ENCODE results near the gene GRB7.
"Not testable (repeated sequence)": the region's sequence is repeated elsewhere in the genome, so short reads cannot be mapped to it uniquely, and the experiment has no call there.

The GRB7 gene

DNA sequence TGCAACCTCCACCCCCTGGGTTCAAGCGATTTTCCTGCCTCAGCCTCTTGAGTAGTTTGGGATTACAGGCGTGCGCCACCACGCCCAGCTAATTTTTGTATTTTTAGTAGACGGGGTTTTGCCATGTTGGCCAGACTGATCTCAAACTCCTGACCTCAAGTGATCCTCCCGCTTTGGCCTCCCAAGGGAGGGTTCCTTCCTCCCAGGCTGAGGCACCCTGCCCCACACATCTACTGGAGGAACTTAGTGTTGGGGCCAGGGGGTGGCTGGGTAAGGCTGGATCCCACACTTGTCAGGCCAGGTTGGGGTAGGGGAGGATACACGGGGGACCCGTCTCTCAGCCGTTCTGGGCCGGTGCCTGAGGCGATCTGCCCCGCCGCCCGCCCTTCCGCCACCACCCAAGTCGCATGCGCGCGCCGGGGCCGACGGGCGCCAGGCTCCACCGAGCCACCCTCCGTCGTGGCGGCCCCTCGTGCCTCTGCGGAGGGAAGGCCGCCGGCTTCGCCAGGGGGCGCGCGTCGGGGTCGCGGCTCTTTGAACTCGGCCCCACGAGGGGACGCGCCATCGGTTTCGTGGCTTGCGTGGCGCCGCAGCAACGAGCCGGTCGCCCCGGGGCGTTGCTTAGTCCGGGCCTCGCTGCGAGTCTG, 15.9 kb downstream of the GRB7 start:
- DNase-seq = no peak

DNA sequence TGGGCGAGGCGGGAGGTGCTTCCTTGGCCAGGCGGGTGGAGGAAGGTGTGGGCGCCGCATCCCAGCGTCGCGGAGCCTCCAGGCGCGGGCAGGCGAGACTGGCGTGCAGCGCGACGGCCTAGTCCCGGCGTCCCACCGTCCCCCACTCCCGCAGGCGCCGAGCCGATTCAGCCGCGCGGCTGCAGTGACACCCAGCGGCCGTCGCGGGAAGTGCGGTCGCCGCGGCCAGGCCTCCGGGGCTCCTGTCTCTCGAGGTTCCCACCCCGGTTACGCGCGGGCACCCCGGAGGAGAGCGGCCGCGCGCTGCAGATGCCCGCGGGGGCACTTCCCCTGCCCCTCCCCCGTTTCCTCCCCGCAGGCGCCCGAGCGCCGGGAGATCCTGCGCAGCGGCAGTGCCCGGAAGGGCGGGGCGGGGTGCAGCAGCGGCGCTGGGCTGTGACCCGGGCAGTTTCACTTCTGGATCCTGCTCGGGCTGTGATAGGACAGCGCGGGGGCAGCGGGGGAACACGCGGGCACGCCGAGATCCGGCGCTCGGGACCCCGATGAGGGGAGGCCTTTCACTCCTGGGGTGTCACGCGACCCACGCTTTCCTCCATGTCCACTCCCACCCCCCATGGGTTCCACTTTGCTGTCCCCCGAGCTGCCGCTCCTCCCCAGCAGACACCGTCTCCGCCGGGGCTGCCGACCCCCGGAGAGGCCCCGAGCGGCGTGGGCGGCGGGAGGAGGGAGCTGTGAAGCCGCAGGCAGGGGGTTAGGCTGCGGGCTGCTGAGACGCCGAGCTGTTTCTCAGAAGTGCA, 16.6 kb downstream of the GRB7 start:
- DNase-seq = peak; percentile 80

- no peak for DNase-seq
Measured at GRCh38 chr17:39754958-39755553, 17.3 kb downstream of the GRB7 start.

GRCh38 chr17:39755554-39756379, 18.0 kb downstream of the GRB7 start:
- DNase-seq = no peak

DNA sequence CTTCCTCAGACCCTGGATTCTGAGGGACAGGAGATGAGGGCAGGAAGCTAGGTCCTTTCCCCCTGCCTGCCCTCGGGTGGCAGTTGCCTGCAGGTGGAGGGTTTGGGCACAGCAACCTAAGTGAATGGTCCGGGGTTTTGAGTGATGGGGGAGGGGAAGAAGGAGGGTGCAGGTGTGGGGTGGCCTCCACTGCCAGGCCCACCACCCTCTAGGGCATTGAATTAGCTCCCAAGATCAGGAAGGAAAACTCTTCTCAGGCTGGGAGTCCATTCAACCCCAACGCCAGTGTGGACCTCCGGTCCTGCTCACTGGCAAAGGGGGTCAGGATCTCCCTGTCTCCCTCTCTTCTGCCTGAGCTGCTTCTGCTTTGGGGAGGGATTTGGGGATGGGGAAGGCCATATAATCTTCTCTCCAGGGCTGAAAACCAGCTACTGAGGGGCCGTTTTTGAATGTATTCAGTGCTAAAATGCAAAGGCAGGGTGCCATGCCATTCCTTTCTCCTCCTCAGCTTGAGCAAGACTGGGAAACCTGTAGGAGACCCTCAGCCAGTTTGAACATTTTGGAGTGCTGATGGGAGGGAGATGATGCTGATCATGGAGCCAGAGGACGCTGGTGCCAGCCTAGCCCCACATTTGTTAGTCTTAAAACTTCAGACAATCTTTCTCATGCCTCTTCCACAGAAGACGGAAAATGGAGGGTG, 18.8 kb downstream of the GRB7 start:
- DNase-seq = no peak

GRCh38 chr17:39757176-39757662, 19.5 kb downstream of the GRB7 start:
- DNase-seq = no peak

DNA sequence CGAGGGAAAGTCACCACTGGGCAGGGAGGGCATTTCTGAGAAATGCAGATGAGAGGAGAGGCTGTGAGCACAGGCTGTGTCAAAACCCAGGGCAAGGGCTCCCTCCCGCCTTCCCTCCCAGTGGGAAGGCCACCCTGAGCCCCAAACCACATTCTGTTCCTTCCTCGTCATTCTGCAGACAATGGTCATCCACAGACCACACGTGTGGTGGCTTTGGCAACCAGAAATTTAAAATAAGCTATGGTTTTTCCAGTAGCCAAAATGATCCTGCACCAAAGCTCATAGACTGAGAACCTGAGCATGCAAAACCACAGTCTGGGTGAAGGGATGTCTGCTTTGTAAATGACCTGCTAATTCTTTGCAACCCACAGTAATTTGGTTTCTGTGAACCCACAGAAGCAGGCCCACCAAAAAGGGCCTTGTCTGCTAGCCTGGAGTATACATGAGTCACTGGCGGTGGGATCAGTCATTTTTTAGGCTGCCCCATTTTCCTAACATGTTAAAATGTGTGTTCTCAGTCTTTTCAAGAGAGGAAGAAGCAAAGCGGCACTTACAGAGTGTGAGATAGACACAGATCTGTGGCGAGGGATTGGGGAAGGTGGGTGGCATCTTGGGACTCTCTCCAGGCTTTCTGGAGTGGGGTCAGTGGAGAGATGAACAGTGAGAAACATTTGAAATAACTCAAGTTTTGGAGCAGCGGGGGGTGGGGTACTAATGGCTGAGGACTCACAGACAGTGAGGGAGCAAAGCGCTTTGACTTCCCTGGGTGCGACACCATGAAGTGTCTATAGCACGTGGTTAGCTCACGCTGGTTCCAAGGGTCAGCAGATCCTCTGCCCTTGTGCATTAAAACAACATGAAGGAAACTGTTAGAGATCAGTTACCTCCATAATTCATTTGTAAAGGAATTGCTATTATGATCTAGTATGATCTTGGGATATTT, 20.5 kb downstream of the GRB7 start:
- DNase-seq = no peak

DNA sequence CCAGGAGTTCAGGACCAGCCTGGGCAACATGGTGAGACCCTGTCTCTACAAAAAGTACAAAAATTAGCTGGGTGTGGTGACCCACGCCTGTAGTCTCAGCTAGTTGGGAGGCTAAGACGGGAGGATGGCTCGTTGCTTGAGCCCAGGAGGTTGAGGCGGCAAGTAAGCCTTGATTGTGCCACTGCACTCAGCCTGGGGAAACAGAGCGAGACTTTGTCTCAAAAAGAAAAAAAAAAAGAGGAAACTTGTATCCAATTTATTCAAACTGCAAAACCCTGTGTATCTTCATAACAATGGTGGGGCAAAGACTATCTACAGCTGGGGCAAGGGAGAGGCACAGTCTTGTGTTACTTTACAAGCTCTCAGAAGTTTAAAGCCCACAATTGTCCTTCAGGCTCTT, 21.5 kb downstream of the GRB7 start:
- DNase-seq = no peak

DNA sequence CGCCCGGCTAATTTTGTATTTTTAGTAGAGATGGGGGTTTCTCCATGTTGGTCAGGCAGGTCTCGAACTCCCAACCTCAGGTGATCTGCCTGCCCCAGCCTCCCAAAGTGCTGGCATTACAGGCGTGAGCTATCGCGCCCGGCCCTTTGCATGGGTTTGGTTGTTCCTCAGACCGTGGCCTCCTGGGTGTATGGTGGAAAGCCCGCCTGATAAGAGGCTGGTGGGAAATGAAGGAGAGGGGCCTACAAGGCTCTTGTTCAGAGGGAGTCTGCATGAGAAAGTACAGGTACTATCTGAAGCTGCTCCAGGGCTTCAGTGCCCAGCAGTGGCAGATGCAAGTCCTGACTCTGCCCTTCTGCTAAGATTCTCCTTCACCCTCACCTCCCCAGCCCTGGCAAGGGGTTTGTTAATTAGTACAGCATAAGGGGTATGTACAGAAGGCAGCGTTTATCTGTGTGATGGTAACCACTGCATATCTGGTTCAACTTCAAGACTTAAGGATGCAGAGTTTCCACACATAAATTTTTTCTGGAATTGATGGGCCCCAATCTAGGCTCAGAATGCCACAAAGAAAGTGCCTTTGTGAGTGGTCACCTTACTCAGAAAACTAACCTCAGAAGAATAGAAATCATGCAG, 24.2 kb downstream of the GRB7 start:
- DNase-seq = no peak

DNA sequence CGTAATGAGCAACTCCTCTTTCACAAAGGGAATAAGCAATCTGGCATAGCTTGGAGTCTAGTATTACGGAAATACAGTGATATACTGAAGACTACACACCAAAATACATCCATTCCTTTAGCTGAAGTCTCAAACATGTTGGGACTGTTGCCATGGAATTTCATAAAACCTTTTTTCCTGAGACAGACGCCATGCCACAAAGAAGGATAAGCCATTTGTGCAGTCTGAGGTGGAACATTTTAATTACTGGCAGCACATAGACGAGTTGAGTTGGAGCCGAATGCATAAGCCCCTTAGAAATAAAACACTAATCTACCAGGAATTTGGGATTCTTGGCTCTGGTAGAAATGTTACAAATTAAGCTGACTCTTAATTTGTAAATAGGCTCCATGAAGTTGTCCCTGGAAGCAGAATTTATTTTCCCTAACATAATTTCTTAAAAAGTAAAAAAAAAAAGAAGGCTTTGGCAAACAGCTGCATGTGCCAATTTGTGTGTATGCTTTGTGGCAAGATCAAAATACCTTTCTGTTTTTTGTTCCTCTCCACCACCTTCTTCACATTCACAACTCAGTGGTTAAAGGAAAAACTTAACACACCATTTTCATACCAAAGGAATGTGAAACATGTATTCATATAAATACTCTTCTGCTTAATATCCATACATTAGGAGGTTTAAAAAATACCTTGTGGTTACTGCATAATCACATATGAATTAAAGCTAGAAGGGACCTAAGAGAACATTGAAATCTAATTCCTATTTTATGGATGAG, 25.5 kb downstream of the GRB7 start:
- DNase-seq = no peak

DNA sequence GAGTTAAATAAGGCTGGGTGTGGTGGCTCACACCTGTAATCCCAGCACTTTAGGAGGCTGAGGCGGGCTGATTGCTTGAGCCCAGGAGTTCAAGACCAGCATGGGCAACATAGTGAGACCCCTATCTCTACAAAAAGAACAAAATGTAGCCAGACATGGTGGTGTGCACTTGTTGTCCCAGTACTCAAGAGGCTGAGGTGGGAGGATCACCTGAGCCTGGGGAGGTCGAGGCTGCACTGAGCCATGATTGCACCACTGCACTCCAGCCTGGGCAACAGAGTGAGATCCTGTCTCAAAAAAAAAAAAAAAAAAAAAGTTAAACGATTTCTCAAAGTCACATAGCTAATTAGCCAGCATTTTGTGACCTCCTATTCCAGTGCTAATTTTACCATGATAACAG, 26.4 kb downstream of the GRB7 start:
- DNase-seq = not testable (repeated sequence)

GRCh38 chr17:39765175-39765574, 27.4 kb downstream of the GRB7 start:
- DNase-seq = no peak

DNA sequence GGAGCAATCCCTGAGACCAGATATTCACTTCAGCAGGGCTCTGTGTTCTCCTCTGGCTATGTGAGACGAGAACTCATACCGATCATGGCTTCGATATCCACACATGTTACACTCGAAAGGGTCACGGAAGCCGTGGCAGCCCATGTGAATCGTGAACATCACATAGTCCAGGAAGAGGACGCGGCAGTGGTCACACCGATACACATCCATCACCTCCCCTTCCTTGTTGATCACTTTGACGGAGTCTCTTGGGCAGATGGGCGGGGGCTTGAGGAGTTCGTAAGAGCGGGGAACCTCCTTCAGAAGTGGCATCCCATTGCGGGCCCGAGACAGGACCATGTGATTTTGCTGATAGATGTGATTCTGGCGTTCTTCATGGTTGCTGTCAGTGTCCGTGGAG, 28.0 kb downstream of the GRB7 start:
- no peak for DNase-seq

DNA sequence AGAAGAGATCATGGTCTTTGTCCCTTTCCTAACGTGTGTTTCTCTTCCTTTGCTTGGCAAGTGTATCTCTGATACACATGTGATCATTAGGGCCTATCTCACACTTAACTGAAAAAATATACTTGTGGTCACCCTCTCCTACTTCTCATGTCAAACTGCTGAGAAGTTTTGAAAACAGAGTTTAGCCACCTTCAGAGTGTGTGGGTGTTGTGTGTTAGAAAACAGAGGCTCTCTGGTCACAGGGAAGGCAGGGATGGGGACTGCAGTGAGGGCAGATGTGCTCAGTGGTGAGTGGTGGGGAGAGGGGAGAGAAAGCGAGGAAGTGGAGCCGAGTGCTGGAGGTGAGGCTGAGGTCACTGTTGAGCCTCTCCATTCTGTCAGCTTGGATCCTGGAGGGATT, 29.4 kb downstream of the GRB7 start:
- DNase-seq = no peak

DNA sequence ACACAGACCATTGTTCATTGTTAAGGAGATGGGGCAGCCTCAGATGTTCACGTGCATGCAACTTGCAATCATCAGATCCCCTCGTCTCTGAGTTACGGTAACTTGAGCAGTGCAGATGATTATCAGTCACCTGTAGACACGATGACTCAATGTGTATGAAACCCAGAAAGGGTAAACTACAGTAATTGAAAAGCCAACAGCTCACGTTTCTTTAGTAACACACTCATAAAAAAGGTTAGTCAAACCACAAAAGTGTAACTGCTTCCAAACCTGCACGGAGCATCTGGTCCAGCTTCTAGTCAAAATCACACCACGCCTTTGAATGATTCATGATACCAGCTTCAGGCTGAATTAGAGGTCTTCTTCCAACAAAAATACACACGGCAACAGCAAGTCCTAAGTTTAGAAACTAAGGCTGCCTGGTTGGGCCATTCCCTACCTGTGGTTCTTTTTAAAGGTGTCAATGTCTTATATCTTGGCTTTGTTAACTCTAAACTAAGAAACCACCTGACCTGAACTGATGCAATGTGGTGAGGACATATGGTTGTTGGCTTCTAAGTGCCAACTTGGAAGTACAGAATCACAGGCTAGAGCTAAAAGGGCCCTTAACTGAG, 32.3 kb downstream of the GRB7 start:
- DNase-seq = no peak

- no peak for DNase-seq
Measured at GRCh38 chr17:39772415-39772814, 34.7 kb downstream of the GRB7 start.

- DNase-seq = no peak
Measured at GRCh38 chr17:39772987-39773934, 35.5 kb downstream of the GRB7 start.

GRCh38 chr17:39774047-39774446, 36.3 kb downstream of the GRB7 start:
- DNase-seq = no peak

All from NCI-H2227 treated with DMSO at 0.1 percent for 48 hours (cell line).